Measurements from ENCODE around the gene IDS.
"Not testable (repeated sequence)": the region's sequence is repeated elsewhere in the genome, so short reads cannot be mapped to it uniquely, and the experiment has no call there.

Gene IDS, protein sequence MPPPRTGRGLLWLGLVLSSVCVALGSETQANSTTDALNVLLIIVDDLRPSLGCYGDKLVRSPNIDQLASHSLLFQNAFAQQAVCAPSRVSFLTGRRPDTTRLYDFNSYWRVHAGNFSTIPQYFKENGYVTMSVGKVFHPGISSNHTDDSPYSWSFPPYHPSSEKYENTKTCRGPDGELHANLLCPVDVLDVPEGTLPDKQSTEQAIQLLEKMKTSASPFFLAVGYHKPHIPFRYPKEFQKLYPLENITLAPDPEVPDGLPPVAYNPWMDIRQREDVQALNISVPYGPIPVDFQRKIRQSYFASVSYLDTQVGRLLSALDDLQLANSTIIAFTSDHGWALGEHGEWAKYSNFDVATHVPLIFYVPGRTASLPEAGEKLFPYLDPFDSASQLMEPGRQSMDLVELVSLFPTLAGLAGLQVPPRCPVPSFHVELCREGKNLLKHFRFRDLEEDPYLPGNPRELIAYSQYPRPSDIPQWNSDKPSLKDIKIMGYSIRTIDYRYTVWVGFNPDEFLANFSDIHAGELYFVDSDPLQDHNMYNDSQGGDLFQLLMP

DNA sequence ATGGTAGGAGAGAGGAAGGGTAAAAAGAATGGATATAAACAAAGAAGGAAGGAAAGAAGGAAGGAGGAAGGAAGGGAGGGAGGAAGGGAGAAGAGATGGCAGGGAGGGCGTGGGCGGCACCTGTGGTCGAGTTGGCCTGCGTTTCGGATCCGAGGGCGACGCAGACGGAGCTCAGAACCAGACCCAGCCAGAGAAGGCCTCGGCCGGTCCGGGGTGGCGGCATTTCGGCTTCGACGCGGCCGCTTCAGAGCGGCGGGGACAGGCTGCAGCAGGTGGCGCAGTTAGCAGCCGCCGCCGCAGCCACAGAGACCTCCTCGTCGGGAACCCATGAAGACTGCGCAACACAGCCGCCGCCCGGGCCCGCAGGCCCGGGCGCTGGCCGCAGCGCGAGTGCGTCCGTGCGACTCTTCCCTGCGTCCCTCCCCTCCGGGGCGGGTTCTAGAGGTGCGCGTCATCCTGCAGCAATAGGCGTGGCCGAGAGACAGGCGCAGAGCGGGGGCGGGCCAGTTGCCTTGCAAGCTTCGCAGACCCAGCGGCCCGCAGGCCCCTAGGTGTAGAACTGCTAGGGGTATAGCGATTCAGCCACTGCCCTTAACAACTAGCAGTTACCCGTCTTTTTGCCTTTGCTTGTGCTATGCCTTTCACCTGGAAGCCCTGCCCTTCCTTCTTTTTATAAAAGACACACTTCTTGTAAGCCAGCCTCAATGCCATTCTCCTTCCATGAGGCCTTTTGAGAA is at the start of gene IDS:
Gene IDS (minus strand): TSS at position 392 of the 737 bp plus-strand sequence. CDS start 169 bp downstream, at position 223.
- Histone ChIP-seq H3K9me3 (ENCODE audit: control insufficient read depth, insufficient read depth, low read length) (no peaks in the 10 kb centered on the region), H3K4me1 (ENCODE audit: control insufficient read depth, low read length) (peaks cover 11% of the 10 kb centered on the region), H3K79me2 (ENCODE audit: control insufficient read depth, low read length) (peaks cover 10% of the 10 kb centered on the region), H3K36me3 (ENCODE audit: control insufficient read depth, low read length) (no peaks in the 10 kb centered on the region; the same call in 1 of the 2 replicates), H3K9me2 (replicated peaks; ENCODE audit: control insufficient read depth, low read length) (no peaks in the 10 kb centered on the region), H3K27me3 (ENCODE audit: control insufficient read depth, low read length) (no peaks in the 10 kb centered on the region), H3K4me2 (ENCODE audit: low read length) (peak within 1 kb of the TSS; percentile 65), H4K20me1 (ENCODE audit: control insufficient read depth, insufficient read depth, low read depth, low read length) (no peaks in the 10 kb centered on the region), H3K4me3 (ENCODE audit: low read length) (peak within 1 kb of the TSS; percentile 71), H3K27ac (ENCODE audit: low read depth, low read length) (peak within 1 kb of the TSS; percentile 27; the same call in 1 of the 2 replicates), H3F3A (ENCODE audit: control insufficient read depth, insufficient read depth) (no peaks in the 10 kb centered on the region)
- TF ChIP-seq, protein P1, sequence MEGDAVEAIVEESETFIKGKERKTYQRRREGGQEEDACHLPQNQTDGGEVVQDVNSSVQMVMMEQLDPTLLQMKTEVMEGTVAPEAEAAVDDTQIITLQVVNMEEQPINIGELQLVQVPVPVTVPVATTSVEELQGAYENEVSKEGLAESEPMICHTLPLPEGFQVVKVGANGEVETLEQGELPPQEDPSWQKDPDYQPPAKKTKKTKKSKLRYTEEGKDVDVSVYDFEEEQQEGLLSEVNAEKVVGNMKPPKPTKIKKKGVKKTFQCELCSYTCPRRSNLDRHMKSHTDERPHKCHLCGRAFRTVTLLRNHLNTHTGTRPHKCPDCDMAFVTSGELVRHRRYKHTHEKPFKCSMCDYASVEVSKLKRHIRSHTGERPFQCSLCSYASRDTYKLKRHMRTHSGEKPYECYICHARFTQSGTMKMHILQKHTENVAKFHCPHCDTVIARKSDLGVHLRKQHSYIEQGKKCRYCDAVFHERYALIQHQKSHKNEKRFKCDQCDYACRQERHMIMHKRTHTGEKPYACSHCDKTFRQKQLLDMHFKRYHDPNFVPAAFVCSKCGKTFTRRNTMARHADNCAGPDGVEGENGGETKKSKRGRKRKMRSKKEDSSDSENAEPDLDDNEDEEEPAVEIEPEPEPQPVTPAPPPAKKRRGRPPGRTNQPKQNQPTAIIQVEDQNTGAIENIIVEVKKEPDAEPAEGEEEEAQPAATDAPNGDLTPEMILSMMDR (IDR thresholded peaks at IDR 0.05; ENCODE audit: low read depth, low read length, poor library complexity, severe bottlenecking) = no peak
- no peak for TF ChIP-seq EZH2phosphoT487 (IDR thresholded peaks at IDR 0.05; ENCODE audit: borderline replicate concordance, low read length)

DNA sequence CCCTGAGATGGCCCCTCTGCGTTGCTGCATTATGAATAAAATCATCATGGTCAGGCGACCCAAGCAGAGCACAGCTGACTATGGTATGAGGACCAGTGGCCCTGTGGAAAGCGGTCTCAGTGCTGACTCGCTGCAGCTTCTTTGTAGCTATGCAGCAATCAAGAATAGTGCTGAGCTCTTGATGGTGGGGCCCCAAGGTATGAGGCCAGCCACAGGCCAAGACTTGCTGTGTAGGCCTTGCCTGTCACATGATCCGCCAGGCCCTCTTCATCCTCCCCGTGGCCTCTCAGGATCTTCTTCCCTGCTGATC is 46.8 kb upstream of the IDS start:
- not testable (repeated sequence) for H3K9me2 ChIP-seq (replicated peaks; ENCODE audit: control insufficient read depth, low read length); H3K4me3 ChIP-seq (ENCODE audit: low read length); H3F3A ChIP-seq (ENCODE audit: control insufficient read depth, insufficient read depth); H3K9me3 ChIP-seq (ENCODE audit: control insufficient read depth, insufficient read depth, low read length); H3K27ac ChIP-seq (ENCODE audit: low read depth, low read length); H3K4me1 ChIP-seq (ENCODE audit: control insufficient read depth, low read length); H3K4me2 ChIP-seq (ENCODE audit: low read length); H3K27me3 ChIP-seq (ENCODE audit: control insufficient read depth, low read length); H3K36me3 ChIP-seq (ENCODE audit: control insufficient read depth, low read length); H4K20me1 ChIP-seq (ENCODE audit: control insufficient read depth, insufficient read depth, low read depth, low read length); H3K79me2 ChIP-seq (ENCODE audit: control insufficient read depth, low read length)

DNA sequence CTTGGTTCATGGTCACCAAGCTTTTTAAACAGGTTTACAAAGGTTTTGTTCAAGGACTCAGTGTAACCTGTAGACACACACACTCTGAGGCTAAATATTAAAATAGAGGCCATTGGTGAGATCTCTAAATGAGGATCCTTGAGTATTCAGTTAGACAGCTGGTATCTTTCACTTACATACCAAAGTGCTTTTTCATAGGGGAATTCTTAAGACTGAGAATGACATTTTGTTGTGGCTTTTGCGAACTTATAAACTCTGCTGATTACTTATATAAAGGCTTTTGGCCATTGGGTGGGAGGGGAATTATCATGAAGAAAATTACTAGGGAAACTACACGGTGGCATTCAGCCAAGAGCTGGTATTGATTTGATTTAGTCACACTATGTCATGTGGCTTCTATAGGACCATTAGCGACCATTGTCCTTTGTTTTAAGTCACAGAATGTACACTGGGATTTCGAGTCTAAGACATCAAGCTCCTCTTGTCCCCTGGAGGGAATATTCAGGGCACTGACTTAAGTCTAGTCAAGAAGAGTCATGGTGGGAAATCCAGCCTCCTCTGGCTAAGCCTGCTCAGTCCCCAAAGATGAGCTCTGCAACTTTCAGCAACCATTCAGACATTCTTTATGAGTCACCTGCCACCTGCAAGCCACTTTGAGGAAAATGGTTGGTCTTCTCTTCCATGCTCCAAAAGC is 46.3 kb upstream of the IDS start:
- H4K20me1 ChIP-seq (ENCODE audit: control insufficient read depth, insufficient read depth, low read depth, low read length); H3K4me2 ChIP-seq (ENCODE audit: low read length); H3K27ac ChIP-seq (ENCODE audit: low read depth, low read length); H3K9me3 ChIP-seq (ENCODE audit: control insufficient read depth, insufficient read depth, low read length); H3K79me2 ChIP-seq (ENCODE audit: control insufficient read depth, low read length); H3F3A ChIP-seq (ENCODE audit: control insufficient read depth, insufficient read depth); H3K4me1 ChIP-seq (ENCODE audit: control insufficient read depth, low read length); H3K36me3 ChIP-seq (ENCODE audit: control insufficient read depth, low read length); H3K9me2 ChIP-seq (replicated peaks; ENCODE audit: control insufficient read depth, low read length); H3K4me3 ChIP-seq (ENCODE audit: low read length); H3K27me3 ChIP-seq (ENCODE audit: control insufficient read depth, low read length): not testable (repeated sequence)

- H3K4me2 ChIP-seq (ENCODE audit: low read length); H3K4me1 ChIP-seq (ENCODE audit: control insufficient read depth, low read length); H3F3A ChIP-seq (ENCODE audit: control insufficient read depth, insufficient read depth); H4K20me1 ChIP-seq (ENCODE audit: control insufficient read depth, insufficient read depth, low read depth, low read length); H3K9me3 ChIP-seq (ENCODE audit: control insufficient read depth, insufficient read depth, low read length); H3K27ac ChIP-seq (ENCODE audit: low read depth, low read length); H3K79me2 ChIP-seq (ENCODE audit: control insufficient read depth, low read length); H3K27me3 ChIP-seq (ENCODE audit: control insufficient read depth, low read length); H3K36me3 ChIP-seq (ENCODE audit: control insufficient read depth, low read length); H3K9me2 ChIP-seq (replicated peaks; ENCODE audit: control insufficient read depth, low read length); H3K4me3 ChIP-seq (ENCODE audit: low read length): not testable (repeated sequence)
These were observed 45.3 kb upstream of the IDS start for GRCh38 chrX:149550454-149550853.

GRCh38 chrX:149549701-149550100 is 44.6 kb upstream of the IDS start, which contains the start of gene HSFX3:
Gene HSFX3, minus strand, starts transcription at chrX:149549924. Its CDS starts 72 bp downstream, at chrX:149549852.
- H3K36me3 ChIP-seq (ENCODE audit: control insufficient read depth, low read length); H4K20me1 ChIP-seq (ENCODE audit: control insufficient read depth, insufficient read depth, low read depth, low read length); H3F3A ChIP-seq (ENCODE audit: control insufficient read depth, insufficient read depth); H3K9me2 ChIP-seq (replicated peaks; ENCODE audit: control insufficient read depth, low read length); H3K27me3 ChIP-seq (ENCODE audit: control insufficient read depth, low read length); H3K4me2 ChIP-seq (ENCODE audit: low read length); H3K27ac ChIP-seq (ENCODE audit: low read depth, low read length); H3K4me1 ChIP-seq (ENCODE audit: control insufficient read depth, low read length); H3K79me2 ChIP-seq (ENCODE audit: control insufficient read depth, low read length); H3K4me3 ChIP-seq (ENCODE audit: low read length); H3K9me3 ChIP-seq (ENCODE audit: control insufficient read depth, insufficient read depth, low read length): not testable (repeated sequence)

- not testable (repeated sequence) for H3K4me3 ChIP-seq (ENCODE audit: low read length); H3F3A ChIP-seq (ENCODE audit: control insufficient read depth, insufficient read depth); H3K4me1 ChIP-seq (ENCODE audit: control insufficient read depth, low read length); H3K9me2 ChIP-seq (replicated peaks; ENCODE audit: control insufficient read depth, low read length); H4K20me1 ChIP-seq (ENCODE audit: control insufficient read depth, insufficient read depth, low read depth, low read length); H3K4me2 ChIP-seq (ENCODE audit: low read length); H3K9me3 ChIP-seq (ENCODE audit: control insufficient read depth, insufficient read depth, low read length); H3K27me3 ChIP-seq (ENCODE audit: control insufficient read depth, low read length); H3K27ac ChIP-seq (ENCODE audit: low read depth, low read length); H3K36me3 ChIP-seq (ENCODE audit: control insufficient read depth, low read length); H3K79me2 ChIP-seq (ENCODE audit: control insufficient read depth, low read length)
These were observed 42.7 kb upstream of the IDS start for GRCh38 chrX:149547782-149548181.
